Measurements from ENCODE around the gene ASIC5.

DNA sequence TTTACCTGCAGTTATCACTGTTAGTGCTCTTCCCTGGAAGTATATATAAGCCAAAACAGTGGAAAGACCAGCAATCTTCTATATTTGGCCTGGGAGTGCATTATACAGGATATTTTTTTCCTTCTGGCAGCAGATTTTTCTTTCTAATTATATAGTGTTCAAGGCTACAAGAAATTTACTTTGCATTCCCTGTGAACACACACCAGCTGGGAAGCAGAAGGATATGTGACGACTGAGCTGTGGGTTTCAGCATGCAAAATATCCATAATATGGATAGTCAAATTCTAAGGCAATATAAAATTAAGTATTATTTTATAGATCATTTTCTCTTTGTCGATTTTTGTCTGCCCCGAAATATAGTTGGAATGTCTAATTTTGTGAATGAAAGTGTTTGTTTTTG, 76.1 kb downstream of the ASIC5 start:
- TF ChIP-seq, protein P1, sequence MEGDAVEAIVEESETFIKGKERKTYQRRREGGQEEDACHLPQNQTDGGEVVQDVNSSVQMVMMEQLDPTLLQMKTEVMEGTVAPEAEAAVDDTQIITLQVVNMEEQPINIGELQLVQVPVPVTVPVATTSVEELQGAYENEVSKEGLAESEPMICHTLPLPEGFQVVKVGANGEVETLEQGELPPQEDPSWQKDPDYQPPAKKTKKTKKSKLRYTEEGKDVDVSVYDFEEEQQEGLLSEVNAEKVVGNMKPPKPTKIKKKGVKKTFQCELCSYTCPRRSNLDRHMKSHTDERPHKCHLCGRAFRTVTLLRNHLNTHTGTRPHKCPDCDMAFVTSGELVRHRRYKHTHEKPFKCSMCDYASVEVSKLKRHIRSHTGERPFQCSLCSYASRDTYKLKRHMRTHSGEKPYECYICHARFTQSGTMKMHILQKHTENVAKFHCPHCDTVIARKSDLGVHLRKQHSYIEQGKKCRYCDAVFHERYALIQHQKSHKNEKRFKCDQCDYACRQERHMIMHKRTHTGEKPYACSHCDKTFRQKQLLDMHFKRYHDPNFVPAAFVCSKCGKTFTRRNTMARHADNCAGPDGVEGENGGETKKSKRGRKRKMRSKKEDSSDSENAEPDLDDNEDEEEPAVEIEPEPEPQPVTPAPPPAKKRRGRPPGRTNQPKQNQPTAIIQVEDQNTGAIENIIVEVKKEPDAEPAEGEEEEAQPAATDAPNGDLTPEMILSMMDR (IDR thresholded peaks at IDR 0.05) = no peak
- no peak for TF ChIP-seq POLR2A (IDR thresholded peaks at IDR 0.05)

Measured in heart left ventricle (tissue), 13 donors.